Lower leg skin (tissue), 4 donors: ENCODE measurements around the gene LRRFIP1. TPM values are rescaled to one million over a fixed set of nuclear protein-coding genes. Genes with fewer than 3 reads are reported as not detected.
A peak's percentile ranks its signal among the peaks of the same experiment; 100 is the strongest.

ENCODE experiments used
- DNase-seq, 2 donors: peaks; one replicate each; pipeline ENCODE4 v3.0.0-alpha.2; 2019; ENCODE audit warnings: low spot score in 2 of 2
- H3K4me3 ChIP-seq: fragments of 200-600 bp; sonication (generic); 2 replicates; pipeline ENCODE4 v1.5.1; 2017; ENCODE audit warnings: mild to moderate bottlenecking, low read depth; ENCODE audit not compliant: poor library complexity, severe bottlenecking
- CTCF ChIP-seq, 3 donors: fragments of 450-650 bp; IDR thresholded peaks; one replicate each; pipeline ENCODE4 v1.5.1; 2016; ENCODE audit warnings: antibody characterized with exemption in 3 of 3, mild to moderate bottlenecking in 3 of 3, moderate library complexity in 2 of 3
- POLR2A ChIP-seq, 2 donors: fragments of 450-650 bp; IDR thresholded peaks; one replicate each; pipeline ENCODE4 v1.6.1; 2016 to 2017; ENCODE audit warnings: antibody characterized with exemption in 2 of 2, mild to moderate bottlenecking in 1 of 2, moderate library complexity in 1 of 2
- WGBS, 2 donors: methylation state at CpG; one replicate each; pipeline ENCODE4 v1.1.5; 2018; 5-methylcytosine and 5-hydroxymethylcytosine counted together
- intact Hi-C: fragments of 100-400 bp; cut with DNase I; formaldehyde crosslinking; loops from one replicate; pipeline ENCODE4 v1.15.0; 2023; ENCODE audit warnings: low total_unique reads
- total RNA-seq, 4 donors: library from RNA; depleted of rRNA; stranded (reverse); fragments of >200 nt; gene quantifications; one replicate each; pipeline ENCODE4 v1.1.0, GENCODE V29; 2016

The LRRFIP1 gene
- total RNA-seq, 4 donors from 2014 or later: 45.5 to 88.0 (median 67.5) TPM

GRCh38 chr2:237708961-237709360, 81.6 kb downstream of the LRRFIP1 start:
- no peak overlapping the region for H3K4me3 ChIP-seq
- intact Hi-C loops: no loop called here
- 77% methylated on average over 6 of the region's 6 CpGs for WGBS, 2 donors
- no peak for DNase-seq
- TF ChIP-seq CTCF (IDR thresholded peaks at IDR 0.05) (no peak), POLR2A (IDR thresholded peaks at IDR 0.05) (no peak)

- TF ChIP-seq CTCF (IDR thresholded peaks at IDR 0.05) (no peak), POLR2A (IDR thresholded peaks at IDR 0.05) (no peak)
- 87 to 88% methylated on average over 31 of the region's 31 CpGs for WGBS, 2 donors
- intact Hi-C loops: no loop called here
- DNase-seq: peak in 1 of 2 donors; percentile 68
- no peak overlapping the region for H3K4me3 ChIP-seq
These were observed 84.2 kb downstream of the LRRFIP1 start for GRCh38 chr2:237711458-237712150.

GRCh38 chr2:237712477-237713377, 85.3 kb downstream of the LRRFIP1 start:
- intact Hi-C loops: no loop called here
- WGBS, 2 donors: 76 to 80% methylated on average over 26 of the region's 26 CpGs
- TF ChIP-seq CTCF (IDR thresholded peaks at IDR 0.05) (no peak), POLR2A (IDR thresholded peaks at IDR 0.05) (no peak)

GRCh38 chr2:237714690-237715458, 87.5 kb downstream of the LRRFIP1 start:
- H3K4me3 ChIP-seq: no peak overlapping the region
- TF ChIP-seq POLR2A (IDR thresholded peaks at IDR 0.05) (no peak), CTCF (IDR thresholded peaks at IDR 0.05) (no peak)
- WGBS, 2 donors: 46 to 47% methylated on average over 14 of the region's 14 CpGs
- DNase-seq: peak in 1 of 2 donors; percentile 80
- intact Hi-C loops: no loop called here

More at GRCh38 chr2:237712477-237713377, 85.3 kb downstream of the LRRFIP1 start:
- DNase-seq: peak in 1 of 2 donors; percentile 48
- no peak overlapping the region for H3K4me3 ChIP-seq

- no peak overlapping the region for H3K4me3 ChIP-seq
- WGBS, 2 donors: 25 to 40% methylated on average over 13 of the region's 13 CpGs
- intact Hi-C loops: no loop called here
- TF ChIP-seq CTCF (IDR thresholded peaks at IDR 0.05) (no peak), POLR2A (IDR thresholded peaks at IDR 0.05) (no peak)
- peak in 1 of 2 donors; percentile 82 for DNase-seq
These were observed 88.1 kb downstream of the LRRFIP1 start for GRCh38 chr2:237715459-237715947.
